GM19455 (cell line): ENCODE results near the gene F12.
"Not testable (repeated sequence)": the region's sequence is repeated elsewhere in the genome, so short reads cannot be mapped to it uniquely, and the experiment has no call there.

Experiments
- ATAC-seq: cut with Tn5 transposase; IDR thresholded peaks from one replicate; pipeline ENCODE4 v1.9.1; 2021; ENCODE audit not compliant: unreplicated experiment

Gene F12

DNA sequence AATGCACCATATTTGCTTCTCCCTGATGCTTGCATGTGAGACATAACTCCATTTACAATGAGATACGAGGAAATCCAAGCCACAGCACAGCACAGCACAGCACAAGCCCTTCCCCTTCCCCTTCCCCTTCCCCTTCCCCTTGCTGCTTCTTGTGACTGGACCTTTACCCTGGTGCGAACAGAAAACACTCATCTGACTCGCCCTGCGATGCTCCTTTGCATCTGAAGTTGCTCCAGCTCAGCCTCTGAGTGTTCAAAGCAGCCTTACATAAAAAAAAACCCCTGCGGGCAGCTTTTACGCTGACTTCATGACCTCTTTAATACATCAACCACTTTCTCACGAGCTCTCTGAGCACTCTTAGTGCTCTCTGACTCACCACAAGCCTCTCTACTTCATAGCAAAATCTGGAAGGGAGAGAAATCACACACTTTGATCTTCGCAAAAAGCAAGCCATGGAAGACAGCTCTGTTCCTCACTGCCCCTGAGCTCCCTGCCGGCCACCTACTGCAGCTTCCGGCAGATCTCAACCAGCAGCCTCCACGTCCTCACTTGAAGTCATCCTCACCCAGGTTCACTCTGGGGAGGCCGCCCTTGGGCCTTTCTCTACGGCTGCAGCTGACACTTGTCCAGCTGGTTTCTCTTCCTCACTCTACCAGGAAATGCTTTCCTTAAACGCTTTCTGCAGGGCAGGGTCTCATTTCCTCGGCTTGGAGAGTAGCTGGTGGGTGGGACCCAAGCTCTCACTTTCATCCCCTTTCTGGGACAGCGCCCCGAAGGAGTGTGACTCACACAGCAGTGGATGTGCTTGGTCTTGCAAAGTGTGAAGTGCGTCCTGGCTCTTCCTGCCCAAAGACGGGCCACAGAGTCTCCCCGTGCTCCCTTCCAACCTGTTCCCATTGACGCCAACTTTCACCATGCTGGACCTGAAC is 19.9 kb downstream of the F12 start:
- peak; percentile 57 for ATAC-seq

DNA sequence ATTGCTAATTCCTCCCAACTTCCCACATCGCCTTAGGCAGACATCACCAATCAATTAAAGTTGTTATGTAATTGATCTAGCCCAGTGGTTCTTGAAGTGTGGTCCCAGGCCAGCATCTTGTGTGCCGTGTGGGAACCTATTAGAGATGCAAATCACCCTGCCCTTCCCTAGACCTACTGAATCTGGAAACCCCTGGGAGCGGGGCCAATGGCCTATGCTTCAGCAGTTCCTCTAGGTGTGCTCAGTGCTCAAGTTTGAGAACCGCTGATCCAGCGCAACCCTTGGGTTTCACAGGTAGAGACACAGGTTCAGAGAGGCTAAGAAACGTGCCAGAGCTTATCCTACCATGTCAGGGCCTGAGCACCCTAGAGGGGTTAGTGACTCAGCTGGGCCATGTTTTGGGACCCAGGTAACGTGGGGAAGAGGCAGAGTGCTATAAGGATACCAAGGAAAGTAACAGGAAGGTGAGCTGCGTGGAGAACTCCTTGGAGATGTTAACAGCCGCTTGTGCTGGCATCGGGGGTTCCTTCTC is 20.8 kb downstream of the F12 start:
- no peak for ATAC-seq

DNA sequence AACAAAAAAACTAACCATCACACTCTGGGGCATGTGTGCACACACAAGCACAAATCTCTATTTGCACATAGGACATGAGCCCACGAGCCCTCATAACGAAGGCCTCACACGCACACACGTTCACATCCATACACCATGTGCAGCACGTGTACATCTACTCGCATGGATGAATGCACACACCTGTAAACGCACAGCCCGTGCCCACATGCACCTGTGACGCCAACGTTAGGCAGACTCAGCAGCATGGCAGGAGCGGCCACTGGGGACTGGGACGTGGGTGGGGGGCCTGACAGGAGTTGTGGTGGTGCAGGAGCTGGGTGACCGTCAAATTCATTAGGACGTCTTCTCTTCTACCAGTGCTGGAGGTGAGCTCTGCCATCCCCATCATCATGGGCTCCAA is 22.0 kb downstream of the F12 start:
- ATAC-seq: no peak

DNA sequence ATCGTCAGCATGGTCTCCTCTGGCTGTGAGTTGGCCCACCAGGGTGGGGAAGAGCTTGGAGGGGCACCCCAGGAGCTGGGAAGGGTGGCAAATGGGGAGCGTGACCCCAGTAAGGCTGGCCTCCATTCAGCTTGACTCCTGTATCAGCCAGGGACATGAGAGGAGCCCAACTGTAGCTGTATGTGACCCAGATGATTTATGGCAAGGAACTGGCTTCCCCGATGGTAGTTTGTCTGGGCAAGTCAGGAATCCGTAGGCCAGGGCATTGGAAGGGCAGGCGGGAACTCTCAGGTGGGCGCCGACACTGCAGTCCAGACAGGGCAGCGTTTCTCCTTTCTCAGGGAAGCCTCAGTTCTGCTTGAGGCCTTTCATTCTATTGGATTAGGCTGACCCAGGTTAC is 22.8 kb downstream of the F12 start:
- no peak for ATAC-seq

DNA sequence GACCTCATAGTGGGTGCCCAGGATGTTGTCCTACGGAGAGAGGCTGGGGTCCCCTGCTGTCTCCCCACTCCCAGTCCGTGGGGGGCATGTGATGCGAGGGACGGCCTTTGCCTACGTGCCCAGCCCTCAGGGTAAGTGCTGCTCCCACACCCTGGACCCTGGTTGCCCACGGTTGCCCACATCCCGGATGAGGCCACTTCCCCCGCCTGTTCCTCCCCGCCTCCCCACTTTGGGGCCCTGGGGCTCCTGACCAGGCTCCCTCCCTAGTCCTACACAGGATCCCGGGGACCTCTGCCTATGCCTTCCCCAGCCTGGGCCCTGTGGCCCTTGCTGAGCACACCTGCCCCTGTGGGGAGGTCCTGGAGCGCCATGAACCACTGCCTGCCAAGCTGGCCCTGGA is 23.6 kb downstream of the F12 start:
- no peak for ATAC-seq

DNA sequence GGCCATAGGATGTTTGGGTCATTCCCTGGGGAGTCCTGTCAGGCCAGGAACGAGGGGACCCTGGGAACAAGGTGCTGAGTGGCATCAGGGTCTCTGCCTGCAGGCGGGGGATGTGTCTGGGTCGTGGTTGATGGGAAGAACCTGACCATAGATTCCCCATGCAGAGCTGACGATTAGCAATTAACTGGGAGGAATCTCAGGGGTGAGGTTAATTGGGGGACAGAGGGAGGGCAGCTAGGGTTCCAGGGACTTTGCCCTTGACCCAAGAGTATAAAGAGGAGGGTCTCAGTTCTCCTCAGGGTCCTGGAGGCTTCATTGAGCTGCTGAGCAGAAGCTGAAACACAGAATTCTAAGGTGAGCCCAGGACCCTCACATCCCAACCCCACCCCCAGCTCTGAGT is 25.2 kb downstream of the F12 start, which contains the start of gene SLC34A1:
TSS of gene SLC34A1 (plus strand) at position 301 of the 400 bp plus-strand sequence. CDS start 1,308 bp downstream, outside the sequence.
- ATAC-seq: no peak

DNA sequence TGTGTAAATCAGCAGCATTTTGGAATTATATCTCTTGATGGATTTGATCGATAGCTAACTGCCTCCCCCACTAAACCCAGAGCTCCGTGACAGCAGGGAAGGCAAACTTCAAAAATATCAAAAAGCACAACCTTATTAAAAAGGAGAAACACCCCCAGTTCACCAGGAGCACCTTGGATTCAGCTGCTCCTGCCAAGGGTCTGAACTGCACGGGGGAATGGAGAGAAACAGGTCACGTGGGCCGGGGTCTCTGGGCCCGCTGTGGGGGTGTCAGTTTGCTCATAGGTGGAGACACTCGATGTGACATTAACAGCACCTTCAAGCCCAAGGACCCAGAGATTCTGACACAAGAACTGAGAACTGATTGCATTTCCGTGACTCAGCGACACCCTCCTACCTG is 26.2 kb downstream of the F12 start:
- ATAC-seq: no peak

DNA sequence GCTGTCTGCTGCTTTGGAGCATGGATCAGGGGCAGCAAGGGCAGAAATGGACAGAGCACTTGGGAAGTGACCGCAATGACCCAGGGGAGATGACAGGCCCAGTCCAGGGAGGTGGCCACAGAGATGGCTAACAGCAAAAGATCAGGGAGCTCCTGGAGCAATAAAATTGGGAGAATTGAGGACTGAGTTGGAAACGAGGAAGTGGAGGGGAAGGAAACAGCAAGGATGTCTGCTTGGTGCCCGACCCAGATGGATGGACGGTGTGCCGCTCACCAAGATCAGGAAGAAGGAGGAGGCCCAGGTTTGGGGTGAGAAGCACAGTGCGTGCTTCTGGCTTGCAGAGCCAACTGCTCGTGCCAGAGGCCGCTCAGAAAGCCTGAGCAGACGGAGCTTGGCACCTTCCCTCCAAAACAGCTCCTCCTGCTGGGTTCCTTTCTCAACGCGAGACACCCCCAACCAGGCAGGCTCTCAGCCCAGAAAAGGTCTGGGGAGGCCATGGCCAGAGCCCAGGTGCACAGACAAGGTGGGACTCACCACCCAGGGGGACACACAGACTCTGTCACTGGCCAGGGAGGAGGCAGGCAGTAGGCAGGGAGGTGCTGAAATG is 26.8 kb downstream of the F12 start:
- ATAC-seq: no peak

DNA sequence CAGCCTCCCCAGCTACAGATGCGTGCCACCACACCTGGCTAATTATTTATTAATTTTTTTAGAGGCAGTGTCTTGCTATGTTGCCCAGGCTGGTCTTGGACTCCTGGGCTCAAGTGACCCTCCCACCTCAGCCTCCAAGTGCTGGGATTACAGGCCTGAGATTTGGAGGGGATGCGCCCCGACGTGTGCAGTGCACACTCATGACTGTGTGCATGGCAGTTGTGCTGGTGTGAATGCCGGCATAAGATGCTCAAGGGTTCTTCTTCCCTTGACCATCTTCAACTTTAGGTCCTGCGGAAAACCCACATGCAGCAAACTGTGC is 28.6 kb downstream of the F12 start:
- ATAC-seq: no peak

DNA sequence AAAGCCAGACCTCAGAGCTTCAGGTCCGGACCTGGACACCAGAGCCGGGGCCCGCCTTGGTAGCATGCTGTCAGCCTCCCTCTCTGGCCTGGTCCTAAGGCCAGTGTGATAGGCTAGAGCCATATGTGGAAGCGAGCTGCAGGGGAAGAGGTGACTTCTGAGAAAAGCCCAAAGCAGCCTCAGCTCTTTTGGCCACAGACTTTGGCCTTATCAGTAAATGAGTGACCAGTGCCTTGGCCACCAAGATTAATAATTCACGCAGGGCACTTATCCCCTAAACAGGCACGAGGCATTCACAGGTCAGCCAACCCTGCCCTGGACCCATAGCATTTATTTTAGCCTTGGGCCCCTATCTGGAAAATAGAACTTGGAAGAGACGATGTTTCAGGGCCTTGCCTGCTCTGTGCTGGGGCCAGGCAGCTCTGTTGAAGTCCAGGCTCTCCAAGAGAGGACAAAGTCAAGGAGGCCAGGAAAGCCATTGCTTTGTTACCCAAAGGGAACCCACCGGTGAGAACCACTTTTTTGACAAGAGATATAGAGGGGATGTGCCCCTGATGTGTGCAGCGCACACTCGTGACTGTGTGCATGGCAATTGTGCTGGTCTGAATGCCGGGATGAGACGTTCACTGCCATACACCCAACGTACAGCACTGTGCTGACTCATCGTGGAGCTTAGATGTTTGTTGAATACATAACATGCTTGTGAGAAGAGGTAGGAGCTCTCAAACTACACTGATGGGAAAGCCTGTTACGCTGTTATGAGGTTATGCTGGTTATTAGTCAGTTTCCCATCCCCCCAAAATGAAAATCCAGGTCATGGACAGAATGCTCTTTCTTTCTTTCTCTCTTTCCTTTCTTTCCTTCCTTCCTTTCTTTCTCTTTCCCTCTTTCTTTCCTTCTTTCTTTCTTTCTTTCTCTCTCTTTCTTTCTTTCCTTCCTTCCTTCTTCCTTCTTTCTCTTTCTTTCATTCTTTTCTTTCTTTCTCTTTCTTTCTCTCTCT is 30.2 kb downstream of the F12 start:
- no peak for ATAC-seq

DNA sequence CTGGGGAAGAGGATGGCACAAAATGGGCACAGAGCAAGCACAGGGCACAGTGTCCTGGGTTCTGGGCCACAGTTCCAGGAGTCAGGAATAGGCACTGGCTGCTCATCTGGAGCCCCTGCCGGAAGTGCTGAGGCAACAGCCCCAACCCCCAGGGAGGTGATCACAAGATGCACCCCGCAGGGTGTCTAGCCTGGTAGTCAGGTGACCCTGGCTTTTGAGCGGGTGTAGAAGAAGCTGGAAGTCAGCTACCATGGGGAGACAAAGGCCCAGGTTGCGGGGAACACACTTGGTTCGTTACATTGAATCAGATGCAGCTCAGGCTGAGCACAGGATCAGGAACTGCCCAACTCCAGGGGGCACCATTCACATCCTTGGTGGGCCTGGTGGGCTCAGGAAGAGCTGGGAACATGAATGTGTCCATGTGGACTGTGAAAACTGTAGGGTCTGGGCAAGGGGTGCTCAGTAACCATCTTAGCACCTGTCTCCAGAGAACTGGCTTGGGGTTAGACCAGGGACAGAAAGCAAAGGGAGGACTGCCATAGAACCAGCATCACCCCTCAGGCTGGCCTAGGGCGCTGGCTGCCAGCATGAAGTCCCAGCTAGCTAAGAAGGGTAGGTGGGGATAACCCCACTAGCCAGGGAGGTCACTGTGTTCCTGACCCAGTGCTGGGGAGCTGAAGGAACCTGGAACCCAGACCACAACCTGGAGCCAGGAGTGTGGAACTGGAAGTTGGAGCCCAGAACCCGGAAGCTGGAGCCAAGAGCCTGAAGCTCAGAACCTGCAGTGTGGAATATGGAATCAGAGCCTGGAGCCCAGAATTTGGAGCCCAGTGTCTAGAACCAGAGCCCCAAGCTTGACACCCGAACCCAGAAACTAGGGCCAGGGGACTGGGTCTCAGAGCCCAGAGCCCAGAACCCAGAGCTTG is 31.2 kb downstream of the F12 start:
- no peak for ATAC-seq

DNA sequence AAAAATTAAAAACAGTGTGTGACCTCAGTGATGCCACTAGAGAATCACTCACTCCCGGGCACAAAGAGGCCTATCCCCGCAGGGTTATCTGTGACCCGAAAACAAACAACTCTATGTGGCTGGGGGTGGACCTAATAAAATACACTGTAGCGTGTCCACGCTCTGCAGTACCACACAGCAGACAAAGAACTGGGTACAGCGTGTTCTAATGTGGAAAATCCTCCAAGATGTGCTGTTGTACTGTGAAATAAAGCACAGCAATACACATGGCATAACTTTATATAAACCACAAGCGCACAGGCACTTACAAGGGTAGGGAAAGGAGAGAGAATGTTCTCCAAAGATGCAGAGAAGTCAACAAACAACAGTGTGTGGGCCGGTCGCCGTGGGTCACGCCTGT is 33.3 kb downstream of the F12 start:
- no peak for ATAC-seq

DNA sequence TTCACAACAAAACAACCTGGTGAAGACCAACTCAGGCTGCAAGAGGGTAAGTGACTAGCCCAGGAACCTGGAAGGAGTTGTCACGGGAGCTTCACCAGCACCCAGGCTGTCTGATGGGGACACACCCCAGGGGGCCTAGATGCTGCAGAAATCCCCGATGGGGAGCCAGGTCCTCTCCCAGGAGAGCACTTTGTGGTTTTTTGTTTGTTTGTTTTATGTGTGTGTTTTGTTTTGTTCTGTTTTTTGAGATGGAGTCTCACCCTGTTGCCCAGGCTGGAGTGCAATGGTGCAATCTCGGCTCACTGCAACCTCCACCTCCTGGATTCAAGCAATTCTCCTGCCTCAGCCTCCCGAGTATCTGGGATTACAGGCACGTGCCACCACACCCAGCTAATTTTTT is 33.8 kb downstream of the F12 start:
- ATAC-seq: not testable (repeated sequence)

DNA sequence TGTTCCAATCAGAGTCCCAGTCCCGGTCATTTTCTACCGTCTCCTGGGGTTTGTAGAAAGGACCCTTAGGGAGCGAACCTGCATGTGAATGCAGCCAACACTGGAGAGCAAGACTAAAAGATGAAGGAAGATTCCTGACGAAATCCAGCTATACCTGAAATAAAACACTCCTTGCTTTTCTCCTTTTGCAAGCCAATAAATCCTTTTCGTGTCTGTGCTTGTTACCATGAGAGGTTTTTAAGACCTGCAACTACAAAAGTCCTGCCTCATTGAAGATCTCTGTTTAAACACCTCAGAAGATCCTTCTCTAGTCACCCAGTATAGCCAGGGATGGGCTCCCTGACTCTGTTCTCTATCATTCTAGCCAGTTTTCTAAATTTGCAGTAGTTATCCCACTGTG is 35.2 kb downstream of the F12 start:
- no peak for ATAC-seq

DNA sequence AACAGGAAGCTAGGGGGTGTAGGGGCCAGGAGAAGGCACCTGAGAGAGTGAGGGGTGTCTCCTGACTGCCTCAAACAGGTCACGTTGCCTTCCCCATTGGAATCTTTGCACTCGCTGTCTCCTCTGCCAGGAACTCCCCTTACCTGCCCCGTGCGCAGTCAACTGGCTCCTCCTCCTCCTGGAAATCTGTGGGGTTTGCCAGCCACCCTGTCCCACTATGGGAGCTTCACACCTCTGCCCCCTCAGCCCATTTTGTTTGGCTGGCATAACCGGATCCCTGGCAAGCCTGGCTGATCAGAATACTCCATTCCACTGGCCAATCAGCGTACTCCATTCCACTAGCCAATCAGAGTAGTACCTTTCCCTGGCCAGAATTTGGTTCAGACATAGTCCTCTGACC is 35.6 kb downstream of the F12 start:
- no peak for ATAC-seq

DNA sequence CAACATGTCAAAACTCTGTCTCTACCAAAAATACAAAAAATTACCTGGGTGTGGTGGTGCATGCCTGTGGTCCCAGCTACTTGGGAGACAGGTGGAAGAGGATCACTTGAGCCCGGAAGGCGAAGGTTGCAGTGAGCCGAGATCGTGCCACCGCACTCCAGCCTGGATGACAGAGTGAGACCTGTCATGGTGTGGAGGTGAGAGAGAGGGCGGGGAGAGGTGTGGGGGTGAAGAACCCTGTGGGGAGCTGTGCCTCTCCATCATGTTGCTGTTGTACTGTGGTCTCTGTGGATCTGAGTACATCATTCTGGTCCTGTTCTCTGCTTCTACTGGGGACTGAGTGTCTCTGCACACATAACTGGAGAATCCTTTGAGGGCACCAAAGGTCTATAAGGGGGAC is 36.5 kb downstream of the F12 start:
- ATAC-seq: no peak

DNA sequence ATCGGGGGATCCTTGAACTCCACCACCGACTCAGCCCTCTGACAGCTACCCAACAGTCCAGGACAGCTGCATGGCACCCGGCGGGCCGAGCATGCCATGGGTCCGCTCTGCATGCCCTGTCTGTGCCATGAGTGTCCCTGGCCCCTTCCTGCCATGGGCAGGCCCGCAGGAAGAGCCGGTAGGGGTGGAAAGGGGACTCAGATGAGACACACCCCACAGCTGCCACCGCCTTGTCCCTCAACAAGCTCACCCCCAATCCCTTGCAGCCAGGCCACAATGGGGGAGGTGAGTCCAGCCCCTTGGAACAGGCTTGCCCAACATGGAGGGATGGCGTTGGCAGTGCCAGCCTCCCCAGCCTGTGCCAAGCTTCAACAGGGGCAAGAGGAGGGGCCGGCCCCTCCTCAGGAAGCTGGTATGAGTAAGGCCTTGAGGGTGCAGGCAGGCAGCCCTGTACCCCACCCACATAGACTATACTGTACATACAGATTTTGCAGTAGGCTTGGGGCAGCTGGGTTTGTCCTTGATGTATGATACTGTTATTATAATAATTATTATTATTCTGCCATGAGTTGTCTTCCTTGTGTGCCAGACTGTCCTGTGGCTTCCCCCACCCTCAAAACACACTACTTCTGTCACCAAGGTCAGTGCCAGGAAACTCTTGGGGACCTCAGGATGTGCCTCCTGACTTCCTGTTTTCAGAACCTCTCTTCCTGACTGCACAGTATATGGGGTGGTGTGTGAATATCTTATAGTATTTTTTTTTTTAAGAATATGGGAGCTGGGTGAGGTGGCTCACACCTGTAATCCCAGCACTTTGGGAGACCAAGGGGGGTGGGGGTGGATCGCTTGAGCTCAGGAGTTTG is 37.1 kb downstream of the F12 start:
- ATAC-seq: no peak

DNA sequence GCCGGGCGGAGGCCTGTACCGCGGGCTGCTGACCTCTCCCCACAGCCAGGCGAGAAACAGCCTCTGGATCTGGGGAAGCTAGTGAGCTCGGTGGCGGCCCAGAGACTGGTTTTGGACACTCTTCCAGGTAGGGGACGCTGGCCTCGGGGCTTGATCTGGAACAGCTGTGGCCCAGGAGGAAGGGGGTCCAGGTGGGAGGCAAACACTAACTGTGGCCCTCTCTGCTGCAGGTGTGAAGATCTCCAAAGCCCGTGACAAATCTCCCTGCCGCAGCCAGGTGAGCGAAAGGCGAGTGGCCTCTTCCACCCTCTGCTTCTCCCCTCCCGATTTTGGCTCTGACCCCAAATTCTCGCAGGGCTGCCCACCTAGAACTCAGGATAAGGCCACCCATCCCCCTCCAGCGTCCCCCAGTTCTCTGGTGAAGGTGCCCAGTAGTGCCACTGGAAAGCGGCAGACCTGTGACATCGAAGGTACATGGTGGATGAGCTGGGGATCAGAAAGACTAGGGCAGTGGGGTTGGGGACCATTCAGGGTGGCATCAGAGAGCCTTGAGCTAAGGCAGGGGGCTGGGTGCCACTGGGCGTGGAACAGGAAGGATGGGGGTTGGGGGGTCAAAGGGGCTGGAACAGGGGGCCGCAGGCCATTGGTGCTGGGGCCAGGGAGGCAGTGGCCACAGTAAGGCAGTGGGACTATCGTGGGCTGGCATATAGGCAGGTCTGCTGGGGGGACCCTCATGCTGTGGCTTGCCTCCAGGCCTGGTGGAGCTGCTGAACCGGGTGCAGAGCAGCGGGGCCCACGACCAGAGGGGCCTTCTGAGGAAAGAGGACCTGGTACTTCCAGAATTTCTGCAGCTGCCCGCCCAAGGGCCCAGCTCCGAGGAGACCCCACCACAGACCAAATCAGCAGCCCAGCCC is 38.0 kb downstream of the F12 start:
- ATAC-seq: no peak
